GM19397 (cell line): Measurements from ENCODE around the gene TCF4.
A peak's percentile ranks its signal among the peaks of the same experiment; 100 is the strongest.

ENCODE experiments used
- ATAC-seq: cut with Tn5 transposase; IDR thresholded peaks from one replicate; pipeline ENCODE4 v1.9.1; 2021; ENCODE audit warnings: mild to moderate bottlenecking, moderate library complexity; ENCODE audit not compliant: unreplicated experiment

The TCF4 gene

DNA sequence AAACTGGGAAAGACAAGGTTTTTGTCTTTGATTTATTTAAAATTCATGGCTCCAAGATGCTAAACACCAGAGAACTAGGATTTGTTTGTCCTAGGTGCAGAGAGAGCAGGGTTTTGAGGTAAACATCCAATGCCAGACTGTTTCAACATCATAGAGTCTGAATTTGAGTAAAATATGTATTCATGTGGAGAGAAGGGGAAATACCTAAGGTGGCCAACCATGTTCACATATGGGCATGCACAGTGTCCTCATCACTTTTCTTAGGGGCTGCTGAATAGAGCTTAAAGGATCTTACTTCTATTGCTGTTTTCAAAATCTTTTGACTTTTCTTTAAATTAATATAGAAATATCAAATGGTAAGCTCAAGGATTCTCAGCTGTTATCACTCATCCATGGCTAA is 341.7 kb downstream of the TCF4 start:
- no peak for ATAC-seq

- no peak for ATAC-seq
Measured at GRCh38 chr18:55245211-55245614, 342.8 kb downstream of the TCF4 start.

GRCh38 chr18:55244546-55244945 is 343.4 kb downstream of the TCF4 start:
- ATAC-seq, result no peak

GRCh38 chr18:55243857-55244256 is 344.1 kb downstream of the TCF4 start:
- ATAC-seq, result no peak

GRCh38 chr18:55243255-55243654 is 344.7 kb downstream of the TCF4 start:
- ATAC-seq, result no peak

- peak; percentile 48 for ATAC-seq
Measured at GRCh38 chr18:55240978-55241377, 347.0 kb downstream of the TCF4 start.

DNA sequence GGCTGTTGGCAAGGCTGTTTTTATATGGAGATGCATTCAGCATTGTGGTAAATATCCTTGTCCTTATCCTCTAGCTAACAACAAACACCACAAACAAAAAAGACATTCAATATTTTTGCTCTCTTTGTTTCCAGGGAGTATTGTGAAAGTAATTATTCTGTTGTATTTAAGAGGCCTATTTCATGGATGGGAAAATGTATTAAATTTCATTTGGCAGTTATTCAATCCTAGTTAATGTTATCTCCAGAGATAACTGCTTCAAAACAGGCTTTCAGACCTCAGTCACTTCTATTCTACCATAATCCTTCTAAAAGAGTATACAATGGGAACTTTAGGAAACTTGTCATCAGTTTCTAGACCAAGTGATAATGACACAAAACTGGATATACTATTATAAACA is 348.3 kb downstream of the TCF4 start:
- no peak for ATAC-seq

DNA sequence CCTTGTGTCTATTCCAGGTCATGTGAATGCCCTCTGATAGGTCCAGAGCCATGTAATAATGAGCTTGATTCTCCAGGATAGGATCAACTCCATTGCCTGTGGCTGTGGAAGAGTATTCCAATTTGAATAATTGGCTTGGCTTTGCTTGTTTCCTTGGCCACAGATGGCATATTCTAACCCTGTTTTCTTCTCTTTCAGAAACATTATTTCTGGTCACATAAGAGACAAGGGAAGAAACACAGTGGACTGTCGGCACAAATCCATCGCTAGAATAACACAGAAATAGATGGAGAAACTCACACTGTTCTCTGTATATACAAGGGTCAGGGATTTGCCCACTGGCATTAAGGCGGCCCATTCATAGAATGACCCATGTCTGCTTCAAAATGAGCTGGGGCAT is 350.3 kb downstream of the TCF4 start:
- no peak for ATAC-seq

DNA sequence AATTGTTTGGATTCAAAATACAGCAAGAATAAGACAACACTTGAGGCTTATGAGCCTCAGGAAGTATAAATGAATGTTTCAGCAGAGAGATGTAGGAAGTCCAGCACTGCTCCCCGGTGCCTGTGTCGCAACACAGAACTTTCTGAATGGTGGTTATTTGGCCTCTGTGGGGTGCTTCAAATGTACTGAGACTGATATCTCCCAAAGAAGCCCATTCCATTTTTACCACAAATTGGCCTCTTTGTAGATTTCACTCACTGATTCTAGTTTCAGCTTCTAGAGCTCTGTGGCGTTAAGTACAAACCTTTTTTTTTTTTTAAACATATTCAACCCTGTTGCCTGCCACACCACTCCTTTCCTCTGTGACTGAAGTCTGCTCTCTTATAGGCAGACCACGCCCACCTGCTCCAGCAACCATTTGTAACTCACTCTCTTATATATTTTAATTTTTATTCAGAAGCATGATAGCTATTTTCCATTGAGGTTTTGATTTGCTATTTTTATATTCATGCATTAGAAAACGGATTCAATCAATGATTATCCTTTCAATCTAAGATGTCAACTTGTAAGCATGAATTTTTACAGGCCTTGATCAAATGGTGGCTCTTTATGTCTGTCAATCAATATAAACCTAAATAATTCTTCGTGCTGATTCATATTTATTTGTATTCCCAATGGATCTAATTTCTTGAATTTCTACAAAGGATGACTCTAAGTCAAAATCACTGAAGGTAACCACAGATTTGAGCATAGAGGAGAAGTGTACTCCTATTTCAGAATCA is 351.7 kb downstream of the TCF4 start:
- ATAC-seq, result no peak

GRCh38 chr18:55235094-55235461 is 352.9 kb downstream of the TCF4 start:
- no peak for ATAC-seq

- peak; percentile 80 for ATAC-seq
Measured at GRCh38 chr18:55234366-55235093, 353.5 kb downstream of the TCF4 start.

- no peak for ATAC-seq
Measured at GRCh38 chr18:55233857-55234256, 354.1 kb downstream of the TCF4 start.

- ATAC-seq, result no peak
Measured at GRCh38 chr18:55232506-55232905, 355.5 kb downstream of the TCF4 start.

DNA sequence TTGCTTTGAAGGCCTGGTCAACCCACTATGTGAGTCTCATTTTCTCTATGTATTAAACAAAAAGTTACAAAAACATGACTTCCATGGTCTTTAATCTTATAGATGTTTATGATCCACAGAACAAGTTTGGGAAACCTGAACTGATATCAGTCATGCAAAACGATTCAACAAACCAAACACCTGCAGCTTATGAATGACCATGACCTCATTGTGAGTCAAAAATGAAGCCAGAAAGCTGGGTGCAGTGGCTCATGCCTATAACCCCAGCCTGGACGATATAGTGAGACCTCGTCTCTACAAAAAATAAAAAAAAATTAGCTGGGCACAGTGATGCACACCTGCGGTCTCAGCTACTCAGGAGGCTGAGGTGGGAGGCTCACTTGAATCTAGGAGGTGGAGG is 358.3 kb downstream of the TCF4 start:
- no peak for ATAC-seq

DNA sequence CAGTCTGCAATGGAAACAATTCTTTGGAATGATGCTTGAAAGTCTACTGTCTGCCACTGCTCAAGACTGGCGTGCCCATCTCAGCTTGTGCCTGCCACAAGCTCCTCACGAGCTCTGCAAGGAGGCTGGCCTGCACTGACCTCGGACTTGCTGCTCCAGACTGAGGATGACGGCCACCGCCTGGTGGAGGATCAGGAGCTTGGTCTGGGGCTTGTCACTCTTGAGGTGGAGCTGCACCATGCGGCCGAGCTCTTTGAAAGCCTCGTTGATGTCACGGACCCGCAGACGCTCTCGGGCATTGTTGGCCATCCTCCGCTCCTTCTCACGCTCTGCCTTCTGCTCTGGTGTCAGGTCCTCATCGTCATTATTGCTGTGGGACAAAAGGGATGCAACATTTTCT is 359.3 kb downstream of the TCF4 start:
- no peak for ATAC-seq

DNA sequence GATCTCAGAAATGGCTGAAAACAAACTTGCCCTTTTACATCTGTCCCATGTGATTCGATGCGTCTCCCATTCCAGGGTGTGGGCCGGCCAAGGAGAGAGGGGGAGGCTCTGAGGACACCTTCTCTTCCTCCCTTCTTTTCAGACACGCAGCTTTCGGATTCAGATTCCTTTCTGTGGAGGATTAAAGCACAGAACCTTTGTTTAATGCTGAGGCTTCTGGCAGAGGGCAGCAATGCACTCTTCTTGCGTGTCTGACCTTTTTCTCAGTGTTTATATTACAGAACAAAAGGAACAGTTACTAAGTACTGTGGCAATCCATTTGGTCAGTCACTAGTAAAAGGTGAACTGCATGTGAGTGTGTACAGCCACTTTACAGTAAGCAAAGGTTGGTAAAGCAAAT is 359.8 kb downstream of the TCF4 start:
- no peak for ATAC-seq

GRCh38 chr18:55227771-55228170 is 360.2 kb downstream of the TCF4 start:
- ATAC-seq, result no peak

DNA sequence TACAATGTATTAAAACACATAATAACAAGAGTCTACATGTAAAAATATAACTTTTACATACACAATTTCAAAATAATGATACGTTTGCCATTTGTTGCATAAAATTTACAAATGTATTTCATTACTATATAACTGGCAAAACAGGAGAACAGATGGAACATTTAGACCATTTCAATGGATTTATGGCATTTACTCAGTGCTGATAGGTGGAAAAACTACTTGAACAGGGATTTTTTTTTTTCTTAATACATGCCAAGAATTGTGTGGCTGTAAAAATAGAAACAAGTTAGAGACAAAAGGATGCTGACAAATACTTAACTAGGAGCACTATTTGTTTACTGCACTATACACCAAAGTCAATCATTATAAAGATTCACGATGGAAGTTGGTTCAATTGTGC is 361.9 kb downstream of the TCF4 start:
- no peak for ATAC-seq

- no peak for ATAC-seq
Measured at GRCh38 chr18:55224086-55224625, 363.8 kb downstream of the TCF4 start.

DNA sequence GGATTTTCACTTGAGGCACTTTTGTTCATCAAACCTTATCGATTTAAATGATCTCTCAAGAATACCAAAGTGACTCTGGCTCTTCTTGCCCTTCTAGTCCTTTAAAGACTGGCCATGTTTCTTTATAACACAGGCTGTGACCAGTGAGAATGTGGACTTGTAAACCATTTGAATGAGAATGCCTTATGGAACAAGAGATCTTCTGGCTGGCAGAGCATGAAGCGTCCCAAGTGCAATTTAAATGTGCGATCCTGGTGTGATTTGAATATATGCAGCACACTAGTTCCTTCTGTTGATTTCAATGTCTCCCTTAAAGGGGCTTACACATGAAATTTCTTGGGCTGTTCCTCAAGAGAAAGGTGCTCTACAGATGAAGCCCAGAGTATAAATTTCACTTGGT is 366.4 kb downstream of the TCF4 start:
- no peak for ATAC-seq

GRCh38 chr18:55220523-55220922 is 367.5 kb downstream of the TCF4 start:
- ATAC-seq, result peak; percentile 70

GRCh38 chr18:55219823-55220222 is 368.2 kb downstream of the TCF4 start:
- no peak for ATAC-seq
